H9 (cell line): ENCODE measurements around the gene CCDC71L. TPM values are rescaled to one million over a fixed set of nuclear protein-coding genes. Genes with fewer than 3 reads are reported as not detected.

Source experiments
- DNase-seq: peaks from one replicate; pipeline ENCODE4 v3.0.0-alpha.2; 2017
- H2AFZ ChIP-seq: one replicate; pipeline ENCODE4 v1.6.1; 2013; ENCODE audit warnings: mild to moderate bottlenecking, low read length, control low read depth, moderate library complexity
- H2AK5ac ChIP-seq: 2 replicates; pipeline ENCODE4 v1.6.1; 2013; ENCODE audit warnings: low read length, control low read depth, mixed read lengths; ENCODE audit not compliant: insufficient read length
- H2BK120ac ChIP-seq: one replicate; pipeline ENCODE4 v1.6.1; 2013; ENCODE audit warnings: low read depth, mild to moderate bottlenecking, low read length, control low read depth, inconsistent platforms; ENCODE audit not compliant: poor library complexity, severe bottlenecking
- H2BK12ac ChIP-seq: 2 replicates; pipeline ENCODE4 v1.6.1; 2013; ENCODE audit warnings: low read length, control low read depth, mixed read lengths, low read depth; ENCODE audit not compliant: insufficient read length
- H2BK15ac ChIP-seq: 2 replicates; pipeline ENCODE4 v1.6.1; 2013; ENCODE audit warnings: low read depth, low read length, control low read depth
- H2BK20ac ChIP-seq: one replicate; pipeline ENCODE4 v1.6.1; 2013; ENCODE audit warnings: low read depth, mild to moderate bottlenecking, low read length, control low read depth, inconsistent platforms; ENCODE audit not compliant: poor library complexity, severe bottlenecking
- H2BK5ac ChIP-seq: 2 replicates; pipeline ENCODE4 v1.6.1; 2013; ENCODE audit warnings: low read length, control low read depth, mixed read lengths; ENCODE audit not compliant: insufficient read length
- H3K14ac ChIP-seq: 2 replicates; pipeline ENCODE4 v1.6.1; 2013; ENCODE audit warnings: low read length, control low read depth; ENCODE audit not compliant: insufficient read depth
- H3K18ac ChIP-seq: 2 replicates; pipeline ENCODE4 v1.6.1; 2013; ENCODE audit warnings: low read depth, mild to moderate bottlenecking, mixed read lengths, low read length, control low read depth; ENCODE audit not compliant: insufficient read length
- H3K23ac ChIP-seq: 2 replicates; pipeline ENCODE4 v1.6.1; 2013; ENCODE audit warnings: low read length, control low read depth, mixed read lengths, low read depth; ENCODE audit not compliant: insufficient read length
- H3K23me2 ChIP-seq: 2 replicates; pipeline ENCODE4 v1.6.1; 2013; ENCODE audit warnings: low read depth, mild to moderate bottlenecking, mixed read lengths, low read length, control low read depth; ENCODE audit not compliant: insufficient read length, poor library complexity, severe bottlenecking
- H3K27ac ChIP-seq: 2 replicates; pipeline ENCODE4 v1.5.1; 2013; ENCODE audit warnings: low read length, control low read depth, mixed read lengths, low read depth; ENCODE audit not compliant: insufficient read length
- H3K27me3 ChIP-seq: 2 replicates; pipeline ENCODE4 v1.6.1; 2013; ENCODE audit warnings: low read length, control low read depth, inconsistent platforms; ENCODE audit not compliant: insufficient read depth
- H3K4ac ChIP-seq: 2 replicates; pipeline ENCODE4 v1.6.1; 2013; ENCODE audit warnings: low read depth, mild to moderate bottlenecking, control low read depth, inconsistent platforms, low read length, moderate library complexity
- H3K4me1 ChIP-seq: 2 replicates; pipeline ENCODE4 v1.6.1; 2013; ENCODE audit warnings: low read length, control low read depth, inconsistent platforms; ENCODE audit not compliant: insufficient read depth
- H3K4me2 ChIP-seq: 2 replicates; pipeline ENCODE4 v1.6.1; 2013; ENCODE audit warnings: low read length, control low read depth, mixed read lengths; ENCODE audit not compliant: insufficient read length, insufficient read depth
- H3K56ac ChIP-seq: 2 replicates; pipeline ENCODE4 v1.6.1; 2013; ENCODE audit warnings: low read depth, mild to moderate bottlenecking, mixed read lengths, low read length, control low read depth; ENCODE audit not compliant: insufficient read length
- H3K79me1 ChIP-seq: 2 replicates; pipeline ENCODE4 v1.6.1; 2013; ENCODE audit warnings: low read depth, mild to moderate bottlenecking, moderate library complexity, low read length, control low read depth, inconsistent platforms; ENCODE audit not compliant: insufficient read depth, poor library complexity, severe bottlenecking
- H3K79me2 ChIP-seq: 2 replicates; pipeline ENCODE4 v1.6.1; 2013; ENCODE audit warnings: low read length, control low read depth, inconsistent platforms; ENCODE audit not compliant: insufficient read depth
- H3K9ac ChIP-seq: 2 replicates; pipeline ENCODE4 v1.6.1; 2013; ENCODE audit warnings: low read length, control low read depth, mixed read lengths; ENCODE audit not compliant: insufficient read length; ENCODE audit errors: extremely low read depth
- H3K9me3 ChIP-seq: one replicate; pipeline ENCODE4 v1.6.1; 2013; ENCODE audit warnings: low read depth, low read length, inconsistent platforms; ENCODE audit not compliant: control insufficient read depth
- H3T11ph ChIP-seq: one replicate; pipeline ENCODE4 v1.6.1; 2013; ENCODE audit warnings: mild to moderate bottlenecking, low read length, control low read depth, inconsistent platforms
- H4K20me1 ChIP-seq: one replicate; pipeline ENCODE4 v1.6.1; 2013; ENCODE audit not compliant: control insufficient read depth, insufficient read length, insufficient read depth
- H4K5ac ChIP-seq: 2 replicates; pipeline ENCODE4 v1.6.1; 2013; ENCODE audit warnings: low read depth, mild to moderate bottlenecking, mixed read lengths, low read length, control low read depth; ENCODE audit not compliant: insufficient read length
- H4K8ac ChIP-seq: replicated peaks from 2 replicates; pipeline ENCODE4 v1.6.1; 2013; ENCODE audit warnings: low read length, control low read depth, mixed read lengths, low read depth; ENCODE audit not compliant: insufficient read length
- H4K91ac ChIP-seq: 2 replicates; pipeline ENCODE4 v1.6.1; 2013; ENCODE audit warnings: low read depth, mild to moderate bottlenecking, moderate library complexity, mixed read lengths, low read length, control low read depth; ENCODE audit not compliant: insufficient read length
- H3K27ac Mint-ChIP-seq, 3 experiments: 2 replicates in 2 of 3; 3 replicates in 1 of 3; pipeline ENCODE4 v1.8.0; 2020 to 2021; ENCODE audit warnings: mixed read lengths in 3 of 3, mild to moderate bottlenecking in 1 of 3, moderate library complexity in 1 of 3
- H3K27me3 Mint-ChIP-seq: 2 replicates; pipeline ENCODE4 v1.8.0; 2021; ENCODE audit warnings: low read depth, mild to moderate bottlenecking, moderate library complexity, mixed read lengths
- H3K36me3 Mint-ChIP-seq, 3 experiments: 2 replicates in 2 of 3; 3 replicates in 1 of 3; pipeline ENCODE4 v1.8.0; 2020 to 2021; ENCODE audit warnings: low read depth in 3 of 3, mixed read lengths in 3 of 3; ENCODE audit not compliant: insufficient read depth in 1 of 3
- H3K4me1 Mint-ChIP-seq, 2 experiments: 2 replicates each; pipeline ENCODE4 v1.8.0; 2020; ENCODE audit warnings: mixed read lengths in 2 of 2
- H3K4me3 Mint-ChIP-seq, 2 experiments: 2 replicates in 1 of 2; 3 replicates in 1 of 2; pipeline ENCODE4 v1.8.0; 2020 to 2021; ENCODE audit warnings: mild to moderate bottlenecking in 2 of 2, mixed read lengths in 2 of 2, moderate library complexity in 1 of 2
- H3K9me3 Mint-ChIP-seq, 2 experiments: 2 replicates in 1 of 2; 3 replicates in 1 of 2; pipeline ENCODE4 v1.8.0; 2020; ENCODE audit warnings: mild to moderate bottlenecking in 2 of 2, mixed read lengths in 2 of 2, moderate library complexity in 1 of 2
- WGBS: extraction: QIAGEN DNeasy Blood & Tissue Kit; methylation state at CpG from one replicate; pipeline ENCODE4 v1.1.7; 2013; ENCODE audit warnings: missing lambda C conversion rate, low lambda C conversion rate, mixed read lengths; ENCODE audit not compliant: insufficient read length; ENCODE audit errors: extremely low coverage; 5-methylcytosine and 5-hydroxymethylcytosine counted together
- total RNA-seq: library from RNA; stranded (reverse); gene quantifications from 2 replicates; pipeline ENCODE4 v1.2.1, GENCODE V29; 2021
- TF ChIP-seq, protein P1 (sequence below): fragments of 200-600 bp; sonication (generic); conservative IDR thresholded peaks from 3 replicates; pipeline ENCODE4 v1.8.0; 2021; ENCODE audit warnings: antibody characterized with exemption, mild to moderate bottlenecking

Gene CCDC71L
- total RNA-seq, 1 experiment from 2014 or later = 13.7 TPM

DNA sequence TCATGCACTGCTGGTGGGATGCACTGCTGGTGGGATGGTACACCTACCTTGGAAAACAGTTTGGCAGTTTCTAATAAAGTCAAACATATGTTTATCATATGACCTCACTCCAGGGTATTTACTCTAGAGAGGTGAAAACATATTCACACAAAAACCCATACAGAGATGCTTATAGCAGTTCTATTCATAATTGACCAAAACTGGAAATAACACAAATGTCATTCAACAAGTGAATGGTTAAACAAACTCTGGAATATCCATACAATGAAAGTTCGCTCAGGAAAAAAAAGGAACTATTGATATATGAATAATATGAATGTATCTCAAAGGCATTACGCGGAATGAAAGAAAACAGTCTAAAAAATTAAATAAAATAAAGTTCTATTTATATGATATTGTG is 19.5 kb downstream of the CCDC71L start:
- Histone ChIP-seq H3K79me2 (no peaks in the 10 kb centered on the region), H3K23ac (no peak overlapping the region), H3K4me2 (no peak overlapping the region), H3K79me1 (no peaks in the 10 kb centered on the region), H2AFZ (no peak overlapping the region), H2BK120ac (no peak overlapping the region), H3K4ac (no peak overlapping the region), H4K8ac (no peak overlapping the region), H3K9ac (no peak overlapping the region), H4K91ac (no peak overlapping the region), H4K20me1 (no peaks in the 10 kb centered on the region), H2BK5ac (no peak overlapping the region), H2BK12ac (no peak overlapping the region), H3K4me1 (no peaks in the 10 kb centered on the region), H2AK5ac (no peak overlapping the region), H3K18ac (no peak overlapping the region), H3K14ac (no peak overlapping the region), H3K27me3 (no peaks in the 10 kb centered on the region), H3K23me2 (no peaks in the 10 kb centered on the region), H3T11ph (no peak overlapping the region), H3K27ac (no peak overlapping the region), H4K5ac (no peak overlapping the region), H3K56ac (no peak overlapping the region), H2BK20ac (no peak overlapping the region), H2BK15ac (no peak overlapping the region), H3K9me3 (no peaks in the 10 kb centered on the region)
- no CpG with 5 or more reads among the region's 3 CpGs for whole genome bisulfite sequencing
- Mint-ChIP-seq H3K27me3 (no peaks in the 10 kb centered on the region; the same call in 1 of the 2 replicates), H3K4me1 (no peaks in the 10 kb centered on the region), H3K9me3 (peaks cover 0 to 2% of the 10 kb centered on the region in 2 experiments; a peak in 2 of 5 replicates), H3K4me3 (no peak overlapping the region), H3K27ac (no peak overlapping the region), H3K36me3 (no peaks in the 10 kb centered on the region; a peak in 1 of 7 replicates)
- TF ChIP-seq, protein P1, sequence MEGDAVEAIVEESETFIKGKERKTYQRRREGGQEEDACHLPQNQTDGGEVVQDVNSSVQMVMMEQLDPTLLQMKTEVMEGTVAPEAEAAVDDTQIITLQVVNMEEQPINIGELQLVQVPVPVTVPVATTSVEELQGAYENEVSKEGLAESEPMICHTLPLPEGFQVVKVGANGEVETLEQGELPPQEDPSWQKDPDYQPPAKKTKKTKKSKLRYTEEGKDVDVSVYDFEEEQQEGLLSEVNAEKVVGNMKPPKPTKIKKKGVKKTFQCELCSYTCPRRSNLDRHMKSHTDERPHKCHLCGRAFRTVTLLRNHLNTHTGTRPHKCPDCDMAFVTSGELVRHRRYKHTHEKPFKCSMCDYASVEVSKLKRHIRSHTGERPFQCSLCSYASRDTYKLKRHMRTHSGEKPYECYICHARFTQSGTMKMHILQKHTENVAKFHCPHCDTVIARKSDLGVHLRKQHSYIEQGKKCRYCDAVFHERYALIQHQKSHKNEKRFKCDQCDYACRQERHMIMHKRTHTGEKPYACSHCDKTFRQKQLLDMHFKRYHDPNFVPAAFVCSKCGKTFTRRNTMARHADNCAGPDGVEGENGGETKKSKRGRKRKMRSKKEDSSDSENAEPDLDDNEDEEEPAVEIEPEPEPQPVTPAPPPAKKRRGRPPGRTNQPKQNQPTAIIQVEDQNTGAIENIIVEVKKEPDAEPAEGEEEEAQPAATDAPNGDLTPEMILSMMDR = no peak
- DNase-seq = no peak
